AG08396 (cell line): ENCODE data around the gene PPP2R5D.
"Not testable (repeated sequence)": the region's sequence is repeated elsewhere in the genome, so short reads cannot be mapped to it uniquely, and the experiment has no call there.

Experiments used
- DNase-seq: peaks from one replicate; pipeline ENCODE4 v3.0.0; 2012; ENCODE audit warnings: low spot score, mixed read lengths

The PPP2R5D gene

DNA sequence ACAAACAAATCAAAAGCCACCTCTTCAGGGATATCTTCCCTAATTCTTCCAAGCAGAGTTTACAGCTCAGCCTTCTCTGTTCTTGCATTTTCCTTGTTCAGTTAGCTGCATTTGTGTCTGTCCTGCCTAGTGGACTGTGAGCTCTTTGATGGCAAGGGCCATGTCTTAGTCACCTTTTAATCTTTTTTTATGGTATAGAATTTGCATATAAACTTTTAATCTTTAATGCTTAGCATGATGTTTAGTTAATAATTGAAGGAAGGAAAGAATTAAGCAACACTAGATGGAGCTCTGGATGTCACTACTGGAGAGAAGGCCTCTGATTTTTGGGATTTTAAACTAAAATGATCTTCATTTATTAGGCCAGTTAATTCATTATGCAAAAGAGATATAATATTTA lies 12.1 kb downstream of the PPP2R5D start:
- DNase-seq, result no peak

- not testable (repeated sequence) for DNase-seq
Observed at GRCh38 chr6:42998205-42998604, 13.8 kb downstream of the PPP2R5D start.

GRCh38 chr6:43001843-43002242 lies 17.5 kb downstream of the PPP2R5D start:
- no peak for DNase-seq

DNA sequence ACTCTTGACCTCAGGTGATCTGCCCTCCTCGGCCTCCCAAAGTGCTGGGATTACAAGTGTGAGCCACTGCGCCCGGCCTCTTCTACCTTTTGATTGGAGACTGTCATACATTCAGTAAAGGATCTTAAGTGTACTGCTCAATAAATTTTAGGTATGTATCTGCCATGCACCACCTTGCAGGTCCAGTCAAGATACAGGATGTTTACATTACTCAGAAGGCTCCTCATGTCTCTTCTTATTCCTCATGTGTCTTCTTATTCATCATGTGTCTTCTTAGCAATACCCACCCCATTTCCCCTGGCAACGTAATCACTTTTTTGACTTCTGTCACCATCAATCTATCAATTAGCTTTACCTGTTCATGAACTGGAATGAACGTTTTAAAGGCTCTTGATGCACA lies 21.5 kb downstream of the PPP2R5D start:
- DNase-seq, result no peak

DNA sequence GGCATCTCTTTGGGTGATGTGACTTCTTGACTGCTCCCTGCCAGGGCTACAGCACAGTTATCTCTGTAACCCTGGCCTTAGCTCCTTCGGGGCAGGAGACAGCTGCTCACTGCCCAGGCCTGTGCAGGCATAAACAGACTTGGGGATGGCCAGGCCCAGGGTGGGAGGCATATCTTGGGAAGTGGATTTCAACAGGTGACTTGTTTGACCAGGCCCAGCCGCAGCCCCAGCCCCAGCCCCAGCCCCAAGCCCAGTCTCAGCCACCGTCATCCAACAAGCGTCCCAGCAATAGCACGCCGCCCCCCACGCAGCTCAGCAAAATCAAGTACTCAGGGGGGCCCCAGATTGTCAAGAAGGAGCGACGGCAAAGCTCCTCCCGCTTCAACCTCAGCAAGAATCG lies 21.9 kb downstream of the PPP2R5D start:
- DNase-seq, result no peak

DNA sequence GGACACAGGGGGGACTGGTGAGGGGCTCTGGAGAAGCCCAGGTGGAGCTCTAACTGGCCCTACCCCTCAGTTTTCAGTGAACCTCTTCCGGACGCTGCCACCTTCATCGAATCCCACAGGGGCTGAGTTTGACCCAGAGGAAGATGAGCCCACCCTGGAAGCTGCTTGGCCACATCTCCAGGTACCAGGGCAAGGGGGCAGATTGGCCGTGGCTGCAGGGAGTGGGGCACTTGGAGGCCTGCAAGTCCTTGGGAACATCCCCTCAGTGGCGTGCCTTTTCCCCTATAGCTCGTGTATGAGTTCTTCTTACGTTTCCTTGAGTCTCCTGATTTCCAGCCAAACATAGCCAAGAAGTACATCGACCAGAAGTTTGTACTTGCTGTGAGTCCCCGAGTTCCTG lies 22.8 kb downstream of the PPP2R5D start:
- DNase-seq, result no peak

DNA sequence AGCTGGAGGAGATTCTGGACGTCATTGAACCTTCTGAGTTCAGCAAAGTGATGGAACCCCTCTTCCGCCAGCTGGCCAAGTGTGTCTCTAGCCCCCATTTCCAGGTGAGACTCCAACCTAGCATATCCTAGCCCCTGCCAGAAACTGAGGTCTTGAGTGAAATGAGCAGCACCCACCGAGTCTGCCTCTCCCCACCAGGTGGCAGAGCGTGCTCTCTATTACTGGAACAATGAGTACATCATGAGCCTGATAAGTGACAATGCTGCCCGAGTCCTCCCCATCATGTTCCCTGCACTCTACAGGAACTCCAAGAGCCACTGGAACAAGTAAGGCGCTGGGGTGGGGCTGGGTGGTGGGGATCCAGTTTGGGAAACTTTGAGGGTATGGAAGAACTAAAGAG lies 24.8 kb downstream of the PPP2R5D start:
- peak; percentile 56 for DNase-seq

GRCh38 chr6:43011207-43011606 lies 26.8 kb downstream of the PPP2R5D start:
- no peak for DNase-seq

DNA sequence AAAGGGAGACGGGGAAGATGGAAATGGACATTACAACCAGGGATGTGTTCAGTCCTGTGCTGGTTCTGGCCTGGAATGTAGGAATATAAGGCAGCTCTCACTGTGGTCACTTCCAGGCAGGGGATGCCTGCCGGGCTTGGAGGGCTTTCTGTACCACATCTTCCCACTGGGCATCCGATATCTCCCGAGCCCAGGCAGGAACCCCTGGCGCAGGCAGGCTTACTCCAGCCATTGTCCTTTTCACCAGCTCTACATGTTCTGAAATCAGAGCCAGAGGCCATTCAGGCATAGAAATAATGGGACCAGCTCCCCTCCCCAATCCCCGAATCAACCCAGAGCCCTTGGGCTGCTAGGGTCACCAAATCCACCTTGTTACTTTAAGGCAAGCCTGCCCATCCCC lies 28.0 kb downstream of the PPP2R5D start:
- DNase-seq, result no peak

- DNase-seq, result peak; percentile 18
Observed at GRCh38 chr6:43013097-43013842, 28.9 kb downstream of the PPP2R5D start.

DNA sequence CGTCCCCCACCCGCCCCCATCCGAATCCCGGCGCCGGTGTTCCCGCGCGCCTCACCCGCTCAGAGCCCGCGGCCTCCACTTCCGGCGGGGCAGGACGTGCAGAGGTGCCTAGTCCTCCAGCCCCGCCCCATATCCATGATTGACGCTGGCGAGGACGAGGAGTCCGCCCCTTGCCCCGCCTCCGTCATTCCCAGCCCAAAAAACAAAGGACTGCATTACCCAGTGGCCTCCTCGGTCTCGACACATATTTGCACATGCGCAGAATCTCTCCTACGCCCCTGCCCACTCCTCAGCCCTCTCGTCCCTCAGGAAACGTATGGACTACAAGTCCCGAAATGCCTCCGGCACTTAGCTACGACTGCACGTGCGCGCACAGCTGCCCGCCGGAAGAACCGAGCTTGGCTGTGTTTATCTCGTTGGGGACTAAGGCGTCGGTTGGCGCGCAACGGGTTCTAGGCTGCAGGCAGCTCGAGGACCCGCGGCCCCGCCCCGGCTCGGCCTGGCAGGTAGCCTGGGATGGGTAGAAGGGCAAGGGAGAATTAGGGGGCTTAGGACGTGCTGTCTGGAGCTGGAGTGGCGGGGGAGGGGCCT lies 29.6 kb downstream of the PPP2R5D start, which contains the start of the genes KLHDC3 and MEA1:
TSS of gene KLHDC3 (plus strand) at position 407 of the 591 bp plus-strand sequence. CDS start 2,944 bp downstream, outside the sequence.
TSS of gene MEA1 (minus strand) at position 104 of the 591 bp plus-strand sequence. CDS start 133 bp downstream, outside the sequence.
- peak; percentile 99 for DNase-seq

DNA sequence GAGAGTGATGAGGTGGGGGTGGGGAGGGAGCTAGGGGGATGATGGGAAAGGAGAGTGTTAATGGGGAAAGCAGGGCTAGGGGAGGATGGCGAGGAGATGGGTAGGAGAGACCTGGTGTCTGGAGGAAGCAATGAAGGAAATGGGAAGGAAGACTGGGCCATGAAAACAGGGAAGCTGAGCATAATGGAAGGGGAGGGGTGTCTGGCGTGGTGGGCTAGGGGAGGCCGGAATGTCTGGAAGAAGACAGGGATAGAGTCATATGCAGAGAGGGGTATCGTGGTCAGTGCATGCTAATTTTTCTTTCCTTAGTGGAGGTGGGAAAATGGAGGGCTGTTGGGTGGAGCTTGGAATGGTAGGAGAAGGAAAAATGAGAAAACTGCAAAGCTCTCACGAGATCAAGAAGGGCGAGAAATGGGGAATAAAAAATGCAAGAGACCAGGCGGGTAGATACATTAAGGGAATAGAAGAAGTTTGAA lies 30.1 kb downstream of the PPP2R5D start:
- DNase-seq, result peak; percentile 61

DNA sequence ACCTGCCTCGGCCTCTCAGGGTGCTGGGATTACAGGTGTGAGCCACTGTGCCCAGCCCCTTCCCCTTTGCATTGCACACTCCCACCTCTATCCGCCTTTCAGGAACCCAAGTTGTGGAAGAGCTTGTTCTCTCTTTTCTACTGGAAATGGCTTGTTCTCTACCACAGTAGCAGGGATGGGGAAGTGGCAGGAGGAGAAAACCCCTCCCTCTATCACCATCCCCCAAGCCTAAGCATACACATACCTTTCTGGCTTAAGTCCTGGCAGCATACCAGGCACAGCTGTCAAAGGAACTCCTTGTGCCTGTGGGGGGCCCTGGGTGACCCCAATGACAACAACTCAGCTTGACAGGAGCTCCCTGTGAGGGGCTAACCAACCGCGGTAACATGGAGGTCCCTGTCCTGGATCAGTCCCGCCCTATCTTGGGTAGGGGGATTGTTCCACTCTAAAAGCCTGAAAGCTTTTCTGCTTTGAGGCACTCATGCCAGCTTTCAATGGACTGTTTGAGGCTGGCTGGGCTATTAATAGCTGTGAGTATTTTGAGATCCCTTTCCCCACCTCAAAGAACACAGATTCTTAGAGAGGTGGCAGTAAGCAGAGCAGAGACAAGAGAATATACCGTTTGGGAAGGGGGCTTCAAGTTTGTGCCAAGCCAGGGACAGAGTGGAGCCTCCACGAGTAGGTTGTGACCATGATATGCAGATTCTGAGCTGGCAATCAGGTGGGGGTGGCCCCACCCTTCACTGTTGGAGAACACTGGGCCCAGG lies 32.0 kb downstream of the PPP2R5D start:
- no peak for DNase-seq

- no peak for DNase-seq
Observed at GRCh38 chr6:43016943-43017334, 32.6 kb downstream of the PPP2R5D start.

DNA sequence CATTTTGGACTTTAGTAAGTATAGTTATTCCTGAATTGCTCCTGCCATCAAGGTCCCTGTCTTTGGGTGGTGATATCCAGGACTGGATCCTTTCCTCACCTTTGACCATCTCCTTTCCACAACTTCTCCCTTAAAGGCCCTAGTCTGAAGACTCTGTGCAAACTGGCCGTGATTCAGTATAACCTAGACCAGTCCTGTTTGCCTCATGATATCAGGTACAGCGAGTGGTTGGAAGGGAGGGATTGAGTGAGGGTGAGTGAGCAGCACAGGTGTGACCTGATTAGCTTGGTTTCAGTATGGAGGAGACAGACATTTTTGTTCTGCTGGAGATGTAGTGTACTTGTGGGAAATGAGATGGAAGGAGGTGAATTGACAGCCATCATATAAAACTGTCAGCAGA lies 34.8 kb downstream of the PPP2R5D start:
- DNase-seq, result no peak

- no peak for DNase-seq
Observed at GRCh38 chr6:43020052-43020705, 35.8 kb downstream of the PPP2R5D start.

DNA sequence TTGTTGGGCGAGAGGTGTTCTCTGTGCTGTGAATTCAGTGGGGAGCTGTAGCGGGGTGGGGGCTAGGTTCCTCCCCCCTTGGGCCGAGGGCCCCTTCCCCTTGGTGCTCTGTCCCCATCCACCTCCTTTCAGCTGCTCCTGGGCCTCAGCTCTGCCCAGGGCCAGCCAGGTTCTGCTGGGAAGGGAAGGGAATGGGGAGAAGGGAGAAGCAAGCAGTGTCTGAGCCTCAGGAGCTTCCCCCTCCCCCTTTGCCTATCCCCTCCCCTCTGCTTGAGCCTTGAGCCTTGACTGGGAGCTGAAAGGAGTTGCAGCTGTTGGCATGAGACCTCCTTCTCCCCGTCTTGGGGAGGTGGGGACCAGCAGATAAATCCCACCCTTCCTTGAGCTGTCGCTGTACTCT lies 36.5 kb downstream of the PPP2R5D start:
- peak; percentile 28 for DNase-seq

- DNase-seq, result peak; percentile 90
Observed at GRCh38 chr6:43021270-43022047, 37.1 kb downstream of the PPP2R5D start, which contains the start of gene RRP36. Gene RRP36, plus strand, starts transcription at chr6:43021623. Its CDS starts 32 bp downstream, at chr6:43021655.

DNA sequence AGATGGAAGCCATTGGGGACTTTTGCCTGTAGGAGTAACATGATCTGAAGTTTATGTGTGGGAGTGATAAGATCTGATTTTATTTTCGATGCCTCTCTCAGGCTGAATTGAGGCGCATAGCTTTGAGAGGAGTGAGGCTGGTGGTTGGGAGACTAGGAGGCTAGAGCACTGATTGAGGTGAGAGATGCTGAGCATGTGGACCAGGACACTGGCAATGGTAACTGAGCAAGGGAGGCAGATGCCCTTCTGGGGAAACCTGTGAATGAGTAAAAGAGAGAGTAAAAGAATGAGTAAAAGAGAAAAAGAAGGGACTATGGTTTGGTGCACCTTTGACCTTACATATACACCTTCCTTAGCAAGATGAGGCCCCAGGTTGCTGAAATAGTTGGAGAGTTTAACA lies 40.1 kb downstream of the PPP2R5D start:
- no peak for DNase-seq

GRCh38 chr6:43026365-43026764 lies 42.0 kb downstream of the PPP2R5D start:
- DNase-seq, result no peak

DNA sequence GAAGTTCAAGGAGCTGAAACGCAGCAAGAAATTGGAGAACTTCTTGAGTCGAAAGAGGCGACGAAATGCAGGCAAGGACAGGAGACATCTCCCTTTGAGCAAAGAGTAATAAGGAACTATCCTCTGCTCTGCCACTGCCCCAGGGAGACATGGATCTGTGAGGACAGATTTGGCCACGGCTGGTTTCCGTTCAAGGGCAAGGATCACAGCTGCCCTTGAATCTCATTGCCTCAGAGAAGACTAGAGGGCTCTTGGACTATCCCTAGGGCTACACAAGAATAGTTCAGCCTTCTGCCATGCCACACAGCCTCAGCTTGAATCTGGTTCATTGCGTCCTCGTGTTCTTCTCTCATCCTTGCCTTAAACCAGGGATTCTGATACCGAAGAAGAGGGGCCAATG lies 44.8 kb downstream of the PPP2R5D start:
- DNase-seq, result no peak
